Chondrocyte (in vitro differentiated cells): Measurements from ENCODE around the gene CHRNA5. TPM values are rescaled to one million over a fixed set of nuclear protein-coding genes. Genes with fewer than 3 reads are reported as not detected.

ENCODE experiments used
- DNase-seq: peaks from one replicate; pipeline ENCODE4 v3.0.0; 2021; ENCODE audit warnings: mixed read lengths, low spot score
- H3K27ac Mint-ChIP-seq: one replicate; pipeline ENCODE4 v1.8.0; 2021; ENCODE audit warnings: mild to moderate bottlenecking, moderate library complexity, mixed read lengths; ENCODE audit not compliant: unreplicated experiment
- H3K27me3 Mint-ChIP-seq: 2 replicates; pipeline ENCODE4 v1.8.0; 2021; ENCODE audit warnings: low read depth, mixed read lengths
- H3K36me3 Mint-ChIP-seq: 2 replicates; pipeline ENCODE4 v1.8.0; 2021; ENCODE audit warnings: low read depth, mixed read lengths
- H3K4me1 Mint-ChIP-seq: 2 replicates; pipeline ENCODE4 v1.8.0; 2021; ENCODE audit warnings: low read depth, mild to moderate bottlenecking, mixed read lengths
- H3K4me3 Mint-ChIP-seq: one replicate; pipeline ENCODE4 v1.8.0; 2021; ENCODE audit warnings: mild to moderate bottlenecking, moderate library complexity, mixed read lengths; ENCODE audit not compliant: unreplicated experiment
- H3K9me3 Mint-ChIP-seq: 2 replicates; pipeline ENCODE4 v1.8.0; 2021; ENCODE audit warnings: low read depth, mixed read lengths
- total RNA-seq: library from RNA; stranded (reverse); gene quantifications from 3 replicates; pipeline ENCODE4 v1.2.1, GENCODE V29; 2021
- TF ChIP-seq, protein P1 (sequence below): fragments of 200-600 bp; sonication (generic); IDR thresholded peaks from 2 replicates; pipeline ENCODE4 v1.5.0; 2021; ENCODE audit warnings: antibody characterized with exemption, mild to moderate bottlenecking, moderate library complexity

Gene CHRNA5
- total RNA-seq, 1 donor from 2014 or later = 1.6 TPM

DNA sequence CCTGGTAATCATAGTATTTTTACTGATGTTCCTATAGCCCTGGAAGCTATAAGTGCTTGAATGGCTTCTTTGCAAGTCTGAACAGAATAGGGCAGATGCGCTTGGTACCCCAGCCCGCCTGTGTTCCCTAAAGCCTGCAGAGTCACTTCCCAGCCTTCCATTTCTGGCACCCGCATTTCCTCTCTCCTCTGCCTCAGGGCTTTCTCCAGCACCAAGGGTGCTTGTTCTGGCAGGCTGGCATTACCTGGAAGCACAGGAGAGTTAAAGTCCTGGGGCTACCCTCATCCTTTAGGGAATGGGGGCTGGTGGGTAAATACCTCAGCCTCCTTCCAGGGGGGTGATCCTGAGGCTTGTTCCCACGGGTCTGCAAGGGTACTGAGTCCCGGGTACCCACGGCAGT is 62.9 kb downstream of the CHRNA5 start:
- H3K4me3 Mint-ChIP-seq = no peak overlapping the region
- H3K27me3 Mint-ChIP-seq = peaks cover 59% of the 10 kb centered on the region
- TF ChIP-seq, protein P1, sequence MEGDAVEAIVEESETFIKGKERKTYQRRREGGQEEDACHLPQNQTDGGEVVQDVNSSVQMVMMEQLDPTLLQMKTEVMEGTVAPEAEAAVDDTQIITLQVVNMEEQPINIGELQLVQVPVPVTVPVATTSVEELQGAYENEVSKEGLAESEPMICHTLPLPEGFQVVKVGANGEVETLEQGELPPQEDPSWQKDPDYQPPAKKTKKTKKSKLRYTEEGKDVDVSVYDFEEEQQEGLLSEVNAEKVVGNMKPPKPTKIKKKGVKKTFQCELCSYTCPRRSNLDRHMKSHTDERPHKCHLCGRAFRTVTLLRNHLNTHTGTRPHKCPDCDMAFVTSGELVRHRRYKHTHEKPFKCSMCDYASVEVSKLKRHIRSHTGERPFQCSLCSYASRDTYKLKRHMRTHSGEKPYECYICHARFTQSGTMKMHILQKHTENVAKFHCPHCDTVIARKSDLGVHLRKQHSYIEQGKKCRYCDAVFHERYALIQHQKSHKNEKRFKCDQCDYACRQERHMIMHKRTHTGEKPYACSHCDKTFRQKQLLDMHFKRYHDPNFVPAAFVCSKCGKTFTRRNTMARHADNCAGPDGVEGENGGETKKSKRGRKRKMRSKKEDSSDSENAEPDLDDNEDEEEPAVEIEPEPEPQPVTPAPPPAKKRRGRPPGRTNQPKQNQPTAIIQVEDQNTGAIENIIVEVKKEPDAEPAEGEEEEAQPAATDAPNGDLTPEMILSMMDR = no peak
- H3K27ac Mint-ChIP-seq = no peak overlapping the region
- no peak for DNase-seq
- H3K36me3 Mint-ChIP-seq = peaks cover 12% of the 10 kb centered on the region
- peaks cover 8% of the 10 kb centered on the region for H3K9me3 Mint-ChIP-seq
- H3K4me1 Mint-ChIP-seq = no peaks in the 10 kb centered on the region

DNA sequence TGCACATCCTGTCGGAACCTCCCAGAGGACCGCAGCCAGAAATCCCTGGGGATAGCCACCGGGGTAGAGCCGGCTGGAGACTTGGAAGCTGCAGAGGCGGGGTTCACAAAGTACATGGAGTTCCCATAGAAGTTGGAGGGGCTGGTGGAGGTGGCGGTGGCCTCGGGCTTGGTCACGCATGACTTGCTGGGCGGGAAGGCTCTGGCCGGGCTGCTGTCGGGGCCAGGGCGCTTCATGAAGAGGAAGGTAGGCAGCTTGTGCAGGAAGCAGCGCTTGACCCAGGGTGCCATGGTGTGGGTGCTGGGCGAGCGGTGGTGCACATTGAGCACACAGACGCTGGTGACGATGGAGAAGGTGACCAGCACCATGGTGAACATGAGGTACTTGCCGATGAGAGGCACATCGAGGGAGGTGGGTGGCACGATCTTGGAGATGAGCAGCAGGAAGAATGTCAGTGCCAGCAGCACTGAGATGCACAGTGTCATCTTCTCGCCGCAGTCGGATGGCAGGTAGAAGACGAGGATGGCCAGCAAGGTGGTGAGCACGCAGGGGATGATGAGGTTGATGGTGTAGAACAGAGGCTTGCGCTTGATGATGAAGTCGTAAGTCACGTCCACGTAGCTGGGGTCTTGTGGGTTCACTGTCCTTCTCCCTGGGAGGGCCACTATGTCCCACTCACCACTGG is 63.9 kb downstream of the CHRNA5 start:
- TF ChIP-seq, protein P1 = no peak
- Mint-ChIP-seq H3K36me3 (peaks cover 12% of the 10 kb centered on the region), H3K27ac (no peak overlapping the region), H3K4me3 (no peak overlapping the region), H3K27me3 (peaks cover 51% of the 10 kb centered on the region), H3K9me3 (peaks cover 12% of the 10 kb centered on the region), H3K4me1 (no peaks in the 10 kb centered on the region)
- no peak for DNase-seq

DNA sequence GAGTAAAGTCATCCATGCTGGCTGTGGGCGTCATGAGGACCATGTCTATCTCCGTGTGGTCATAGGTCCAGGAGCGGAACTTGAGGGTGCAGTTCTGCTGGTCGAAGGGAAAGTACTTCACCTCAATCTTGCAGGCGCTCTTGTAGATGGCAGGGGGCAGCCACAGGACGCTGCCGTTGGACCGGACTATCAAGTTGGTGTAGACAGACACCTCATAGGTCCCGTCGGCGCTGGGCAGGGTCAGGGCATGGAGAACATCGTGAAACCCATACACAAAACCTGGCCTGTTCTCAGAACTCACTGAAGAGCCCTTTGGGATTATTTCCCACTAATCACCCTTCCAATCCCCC is 64.4 kb downstream of the CHRNA5 start:
- no peak overlapping the region for H3K4me3 Mint-ChIP-seq
- TF ChIP-seq, protein P1 = no peak
- H3K36me3 Mint-ChIP-seq = peaks cover 12% of the 10 kb centered on the region
- H3K9me3 Mint-ChIP-seq = peaks cover 12% of the 10 kb centered on the region
- DNase-seq = no peak
- no peaks in the 10 kb centered on the region for H3K4me1 Mint-ChIP-seq
- H3K27ac Mint-ChIP-seq = no peak overlapping the region
- peaks cover 50% of the 10 kb centered on the region for H3K27me3 Mint-ChIP-seq

DNA sequence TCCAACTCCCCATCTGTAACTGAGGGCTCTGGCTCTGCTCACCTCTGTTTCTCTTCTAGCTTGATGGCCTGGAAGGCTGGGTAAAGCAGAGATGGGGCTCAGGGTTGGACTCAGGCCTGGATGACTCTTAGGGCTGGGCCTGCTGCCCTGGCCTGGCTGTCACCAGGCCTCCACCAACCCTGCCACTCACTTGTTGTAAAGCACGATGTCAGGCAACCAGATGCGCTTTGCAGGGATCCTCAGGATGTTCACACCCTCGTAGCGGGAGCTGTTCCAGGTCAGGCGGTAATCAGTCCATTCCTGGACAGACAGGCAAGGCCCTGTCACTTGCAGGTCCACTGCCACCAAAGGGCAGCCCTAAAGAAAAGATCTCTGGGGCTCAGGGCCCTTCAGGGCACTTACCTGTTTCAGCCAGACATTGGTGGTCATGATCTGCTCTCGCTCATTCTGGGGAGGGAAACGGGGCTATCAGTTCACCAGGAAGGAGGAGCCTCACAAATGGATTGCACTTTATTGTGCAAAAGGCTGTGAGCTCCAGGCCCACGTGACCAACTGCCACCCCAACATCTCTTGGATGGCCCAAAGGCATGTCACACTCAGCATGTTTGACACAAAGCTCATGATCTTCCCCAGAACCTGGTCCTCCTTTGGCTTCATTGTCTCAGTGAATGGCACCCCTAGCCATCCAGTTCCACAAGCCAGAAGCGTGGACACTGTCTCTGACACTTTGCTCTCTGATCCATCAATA is 65.7 kb downstream of the CHRNA5 start:
- no peak overlapping the region for H3K27ac Mint-ChIP-seq
- no peaks in the 10 kb centered on the region for H3K4me1 Mint-ChIP-seq
- DNase-seq = no peak
- H3K4me3 Mint-ChIP-seq = no peak overlapping the region
- peaks cover 52% of the 10 kb centered on the region for H3K27me3 Mint-ChIP-seq
- TF ChIP-seq, protein P1 = no peak
- peaks cover 12% of the 10 kb centered on the region for H3K36me3 Mint-ChIP-seq
- H3K9me3 Mint-ChIP-seq = peaks cover 12% of the 10 kb centered on the region

DNA sequence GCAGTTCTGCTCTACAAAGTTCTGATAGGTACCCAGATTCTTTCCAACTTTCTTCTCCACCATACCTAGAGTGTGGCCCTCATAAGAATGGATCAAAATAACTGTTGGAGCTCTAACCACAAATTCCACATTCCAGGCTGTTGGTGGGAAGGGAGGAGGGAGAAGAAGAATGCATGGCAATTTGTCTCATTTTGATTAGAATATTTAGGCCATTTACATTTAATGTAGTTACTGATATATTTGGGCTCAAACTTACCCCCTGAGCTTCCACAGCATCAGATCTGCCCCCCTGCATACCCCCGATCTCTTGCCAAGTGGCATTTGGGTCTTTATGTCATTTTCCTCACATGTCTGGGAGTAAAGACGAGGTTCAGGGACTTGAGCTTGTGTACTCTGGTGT is 68.0 kb downstream of the CHRNA5 start:
- H3K27ac Mint-ChIP-seq = no peak overlapping the region
- H3K27me3 Mint-ChIP-seq = peaks cover 45% of the 10 kb centered on the region

More for the DNA sequence above, 68.0 kb downstream of the CHRNA5 start:
- no peak for DNase-seq
- peaks cover 12% of the 10 kb centered on the region for H3K9me3 Mint-ChIP-seq
- TF ChIP-seq, protein P1 = no peak
- no peaks in the 10 kb centered on the region for H3K4me1 Mint-ChIP-seq
- H3K4me3 Mint-ChIP-seq = no peak overlapping the region
- H3K36me3 Mint-ChIP-seq = peaks cover 12% of the 10 kb centered on the region
